Vagina (tissue), 2 donors: ENCODE data around the gene JPH2. TPM values are rescaled to one million over a fixed set of nuclear protein-coding genes. Genes with fewer than 3 reads are reported as not detected.

Experiments
- DNase-seq, 2 donors: peaks; one replicate each; pipeline ENCODE4 v3.0.0-alpha.2; 2017; ENCODE audit errors: extremely low spot score in 2 of 2
- H3K27ac ChIP-seq: fragments of 200-600 bp; sonication (generic); one replicate; pipeline ENCODE4 v1.5.1; 2019
- H3K27me3 ChIP-seq: fragments of 200-600 bp; sonication (generic); one replicate; pipeline ENCODE4 v1.5.1; 2019
- H3K36me3 ChIP-seq, 2 donors: fragments of 200-600 bp; sonication (generic); one replicate each; pipeline ENCODE4 v1.5.1; 2017 to 2019
- H3K4me1 ChIP-seq: fragments of 200-600 bp; sonication (generic); one replicate; pipeline ENCODE4 v1.5.1; 2019
- H3K4me3 ChIP-seq, 2 donors: fragments of 200-600 bp; sonication (generic); 1 replicate in 1 of 2; 2 replicates in 1 of 2; pipeline ENCODE4 v1.5.1; 2016 to 2019
- H3K9me3 ChIP-seq: fragments of 200-600 bp; sonication (generic); one replicate; pipeline ENCODE4 v1.5.1; 2019
- CTCF ChIP-seq, 3 experiments: fragments of 450-650 bp in 2 of 3; fragments of 200-600 bp in 1 of 3; sonication (generic) in 1 of 3; IDR thresholded peaks; one replicate each; pipeline ENCODE4 v1.5.1; 2017 to 2019; ENCODE audit warnings: antibody characterized with exemption in 3 of 3, mild to moderate bottlenecking in 2 of 3, moderate library complexity in 2 of 3
- POLR2A ChIP-seq, 2 donors: fragments of 450-650 bp; IDR thresholded peaks; one replicate each; pipeline ENCODE4 v1.6.1; 2017; ENCODE audit warnings: antibody characterized with exemption in 2 of 2, mild to moderate bottlenecking in 2 of 2, moderate library complexity in 2 of 2
- POLR2AphosphoS5 ChIP-seq, 2 donors: sonication (generic); formaldehyde crosslinking; IDR thresholded peaks; one replicate each; pipeline ENCODE4 v1.9.0; 2017; ENCODE audit warnings: antibody characterized with exemption in 2 of 2, mild to moderate bottlenecking in 2 of 2, low read depth in 1 of 2; ENCODE audit not compliant: insufficient read depth in 1 of 2
- intact Hi-C: fragments of 100-400 bp; cut with DNase I; formaldehyde crosslinking; loops from one replicate; pipeline ENCODE4 v1.15.1; 2023
- total RNA-seq: library from RNA; depleted of rRNA; stranded (reverse); fragments of >200 nt; gene quantifications from one replicate; pipeline ENCODE4 v1.2.3, GENCODE V29; 2016

JPH2 gene
- total RNA-seq, 1 donor from 2014 or later = 13.8 TPM

- Histone ChIP-seq H3K27me3 (no peaks in the 10 kb centered on the region), H3K9me3 (no peaks in the 10 kb centered on the region), H3K4me1 (peaks cover 63% of the 10 kb centered on the region), H3K36me3 (peaks cover 0 to 6% of the 10 kb centered on the region in 2 donors), H3K4me3 (no peak overlapping the region), H3K27ac (peak overlapping the region; percentile 1)
- TF ChIP-seq CTCF (IDR thresholded peaks at IDR 0.05) (no peak), POLR2A (IDR thresholded peaks at IDR 0.05) (no peak), POLR2AphosphoS5 (IDR thresholded peaks at IDR 0.05; ENCODE audit: insufficient read depth in 1 of 2, low read depth in 1 of 2) (no peak)
- intact Hi-C loops = no loop called here
- DNase-seq = no peak
Measured at GRCh38 chr20:44207126-44207723, 20.2 kb upstream of the JPH2 start.

GRCh38 chr20:44206132-44206531 is 19.1 kb upstream of the JPH2 start:
- no peak for DNase-seq
- Histone ChIP-seq H3K4me3 (no peak overlapping the region), H3K36me3 (peaks cover 0 to 17% of the 10 kb centered on the region in 2 donors), H3K27ac (no peak overlapping the region), H3K4me1 (peaks cover 55% of the 10 kb centered on the region), H3K9me3 (no peaks in the 10 kb centered on the region), H3K27me3 (no peaks in the 10 kb centered on the region)
- intact Hi-C loops = no loop called here
- TF ChIP-seq POLR2A (IDR thresholded peaks at IDR 0.05) (no peak), POLR2AphosphoS5 (IDR thresholded peaks at IDR 0.05; ENCODE audit: insufficient read depth in 1 of 2, low read depth in 1 of 2) (no peak), CTCF (IDR thresholded peaks at IDR 0.05) (no peak)

- H3K4me3 ChIP-seq = no peak overlapping the region
- H3K9me3 ChIP-seq = no peaks in the 10 kb centered on the region
- H3K4me1 ChIP-seq = peaks cover 53% of the 10 kb centered on the region
- intact Hi-C loops = no loop called here
- no peaks in the 10 kb centered on the region for H3K27me3 ChIP-seq
- H3K27ac ChIP-seq = peak overlapping the region; percentile 53
- no peak for TF ChIP-seq POLR2AphosphoS5 (IDR thresholded peaks at IDR 0.05; ENCODE audit: insufficient read depth in 1 of 2, low read depth in 1 of 2)
- TF ChIP-seq POLR2A (IDR thresholded peaks at IDR 0.05) = no peak
- TF ChIP-seq CTCF (IDR thresholded peaks at IDR 0.05) = no peak
- no peak for DNase-seq
- peaks cover 0 to 30% of the 10 kb centered on the region in 2 donors for H3K36me3 ChIP-seq
Measured at GRCh38 chr20:44204832-44205215, 17.8 kb upstream of the JPH2 start.

- H3K9me3 ChIP-seq = no peaks in the 10 kb centered on the region
- peaks cover 48% of the 10 kb centered on the region for H3K4me1 ChIP-seq
- DNase-seq = no peak
- no peaks in the 10 kb centered on the region for H3K27me3 ChIP-seq
- intact Hi-C loops = no loop called here
- H3K4me3 ChIP-seq = no peak overlapping the region
- TF ChIP-seq CTCF (IDR thresholded peaks at IDR 0.05) (no peak), POLR2AphosphoS5 (IDR thresholded peaks at IDR 0.05; ENCODE audit: insufficient read depth in 1 of 2, low read depth in 1 of 2) (peak in 1 of 2 donors; percentile 96), POLR2A (IDR thresholded peaks at IDR 0.05) (no peak)
- H3K36me3 ChIP-seq = peaks cover 0 to 35% of the 10 kb centered on the region in 2 donors
- H3K27ac ChIP-seq = peak overlapping the region; percentile 53
Measured at GRCh38 chr20:44204156-44204831, 17.3 kb upstream of the JPH2 start.

GRCh38 chr20:44203161-44203560 is 16.2 kb upstream of the JPH2 start:
- TF ChIP-seq POLR2AphosphoS5 (IDR thresholded peaks at IDR 0.05; ENCODE audit: insufficient read depth in 1 of 2, low read depth in 1 of 2) = no peak
- TF ChIP-seq POLR2A (IDR thresholded peaks at IDR 0.05) = no peak
- TF ChIP-seq CTCF (IDR thresholded peaks at IDR 0.05) = no peak
- Histone ChIP-seq H3K36me3 (peaks cover 0 to 44% of the 10 kb centered on the region in 2 donors), H3K4me1 (peaks cover 37% of the 10 kb centered on the region), H3K27me3 (no peaks in the 10 kb centered on the region), H3K9me3 (no peaks in the 10 kb centered on the region), H3K4me3 (no peak overlapping the region), H3K27ac (no peak overlapping the region)
- DNase-seq = no peak
- intact Hi-C loops = no loop called here
